ENCODE results near the gene BCAS3. TPM values are rescaled to one million over a fixed set of nuclear protein-coding genes. Genes with fewer than 3 reads are reported as not detected.

Gene BCAS3
- total RNA-seq, 1 donor from 2014 or later, result 22.6 TPM

GRCh38 chr17:60959696-60960095 is 282.0 kb downstream of the BCAS3 start:
- Mint-ChIP-seq H3K4me3 (ENCODE audit: unreplicated experiment) (no peak overlapping the region), H3K9me3 (ENCODE audit: low read depth) (peaks cover 17% of the 10 kb centered on the region), H3K27ac (ENCODE audit: unreplicated experiment) (no peak overlapping the region), H3K27me3 (ENCODE audit: low read depth) (no peaks in the 10 kb centered on the region), H3K4me1 (ENCODE audit: low read depth) (peaks cover 10% of the 10 kb centered on the region), H3K36me3 (ENCODE audit: low read depth) (peaks cover 14% of the 10 kb centered on the region)
- no peak for DNase-seq (ENCODE audit: low spot score)
- TF ChIP-seq, protein P1, sequence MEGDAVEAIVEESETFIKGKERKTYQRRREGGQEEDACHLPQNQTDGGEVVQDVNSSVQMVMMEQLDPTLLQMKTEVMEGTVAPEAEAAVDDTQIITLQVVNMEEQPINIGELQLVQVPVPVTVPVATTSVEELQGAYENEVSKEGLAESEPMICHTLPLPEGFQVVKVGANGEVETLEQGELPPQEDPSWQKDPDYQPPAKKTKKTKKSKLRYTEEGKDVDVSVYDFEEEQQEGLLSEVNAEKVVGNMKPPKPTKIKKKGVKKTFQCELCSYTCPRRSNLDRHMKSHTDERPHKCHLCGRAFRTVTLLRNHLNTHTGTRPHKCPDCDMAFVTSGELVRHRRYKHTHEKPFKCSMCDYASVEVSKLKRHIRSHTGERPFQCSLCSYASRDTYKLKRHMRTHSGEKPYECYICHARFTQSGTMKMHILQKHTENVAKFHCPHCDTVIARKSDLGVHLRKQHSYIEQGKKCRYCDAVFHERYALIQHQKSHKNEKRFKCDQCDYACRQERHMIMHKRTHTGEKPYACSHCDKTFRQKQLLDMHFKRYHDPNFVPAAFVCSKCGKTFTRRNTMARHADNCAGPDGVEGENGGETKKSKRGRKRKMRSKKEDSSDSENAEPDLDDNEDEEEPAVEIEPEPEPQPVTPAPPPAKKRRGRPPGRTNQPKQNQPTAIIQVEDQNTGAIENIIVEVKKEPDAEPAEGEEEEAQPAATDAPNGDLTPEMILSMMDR (IDR thresholded peaks at IDR 0.05), result no peak

DNA sequence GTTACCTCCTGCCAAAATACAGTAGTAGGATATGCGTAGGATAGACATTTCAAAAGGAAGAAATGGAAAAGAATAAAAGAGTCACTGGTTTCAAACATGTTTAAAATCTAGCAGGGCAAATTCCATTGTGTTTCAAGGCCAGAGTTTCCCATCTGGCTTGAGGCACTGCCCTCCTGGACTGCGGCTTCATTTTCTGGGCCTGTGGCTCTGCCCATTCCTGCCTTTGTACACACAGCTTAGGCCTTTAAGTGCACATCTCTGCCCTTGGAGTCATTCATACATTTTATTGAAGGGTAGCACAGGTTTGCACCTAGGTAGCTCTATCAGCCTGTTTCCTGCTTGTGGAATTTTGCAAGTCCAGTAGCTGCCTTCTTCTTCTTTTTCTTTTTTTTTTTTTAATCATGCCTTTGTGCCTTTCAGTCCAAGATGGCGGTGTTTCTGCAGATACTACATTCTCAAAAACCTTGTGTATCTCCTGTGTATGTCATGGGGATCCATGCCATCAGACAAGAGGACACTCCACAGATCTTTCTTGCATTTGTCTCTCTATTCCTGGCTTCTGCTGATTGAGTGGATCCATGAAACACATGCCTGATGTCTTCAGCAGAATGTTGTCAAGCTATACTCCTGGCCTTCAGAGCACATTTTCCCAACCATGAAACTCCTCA is 282.9 kb downstream of the BCAS3 start:
- peaks cover 10% of the 10 kb centered on the region for H3K4me1 Mint-ChIP-seq (ENCODE audit: low read depth)
- H3K27me3 Mint-ChIP-seq (ENCODE audit: low read depth), result no peaks in the 10 kb centered on the region
- DNase-seq (ENCODE audit: low spot score), result no peak
- TF ChIP-seq, protein P1 (IDR thresholded peaks at IDR 0.05), result no peak
- no peak overlapping the region for H3K4me3 Mint-ChIP-seq (ENCODE audit: unreplicated experiment)
- H3K36me3 Mint-ChIP-seq (ENCODE audit: low read depth), result peaks cover 14% of the 10 kb centered on the region
- no peak overlapping the region for H3K27ac Mint-ChIP-seq (ENCODE audit: unreplicated experiment)
- H3K9me3 Mint-ChIP-seq (ENCODE audit: low read depth), result peaks cover 21% of the 10 kb centered on the region

DNA sequence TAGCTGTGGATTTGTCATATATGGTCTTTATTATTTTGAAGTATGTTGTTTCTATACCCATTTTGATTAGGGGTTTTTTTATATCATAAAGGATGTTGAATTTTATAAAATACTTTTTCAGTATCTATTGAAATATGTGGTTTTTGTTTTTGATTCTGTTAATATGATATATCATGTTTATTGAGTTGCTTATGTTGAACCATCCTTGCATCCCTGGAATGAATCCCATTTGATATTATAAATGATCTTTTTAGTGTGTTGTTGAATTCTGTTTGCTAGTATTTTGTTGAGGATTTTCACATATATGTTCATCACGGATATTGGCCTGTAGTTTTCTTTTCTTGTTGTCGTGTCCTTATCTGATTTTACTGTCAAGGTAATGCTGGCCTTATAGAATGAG is 286.5 kb downstream of the BCAS3 start:
- peaks cover 23% of the 10 kb centered on the region for H3K36me3 Mint-ChIP-seq (ENCODE audit: low read depth)
- DNase-seq (ENCODE audit: low spot score), result no peak
- H3K27ac Mint-ChIP-seq (ENCODE audit: unreplicated experiment), result no peak overlapping the region
- no peak overlapping the region for H3K4me3 Mint-ChIP-seq (ENCODE audit: unreplicated experiment)
- H3K4me1 Mint-ChIP-seq (ENCODE audit: low read depth), result peaks cover 4% of the 10 kb centered on the region
- peaks cover 39% of the 10 kb centered on the region for H3K9me3 Mint-ChIP-seq (ENCODE audit: low read depth)
- TF ChIP-seq, protein P1 (IDR thresholded peaks at IDR 0.05), result no peak
- no peaks in the 10 kb centered on the region for H3K27me3 Mint-ChIP-seq (ENCODE audit: low read depth)

DNA sequence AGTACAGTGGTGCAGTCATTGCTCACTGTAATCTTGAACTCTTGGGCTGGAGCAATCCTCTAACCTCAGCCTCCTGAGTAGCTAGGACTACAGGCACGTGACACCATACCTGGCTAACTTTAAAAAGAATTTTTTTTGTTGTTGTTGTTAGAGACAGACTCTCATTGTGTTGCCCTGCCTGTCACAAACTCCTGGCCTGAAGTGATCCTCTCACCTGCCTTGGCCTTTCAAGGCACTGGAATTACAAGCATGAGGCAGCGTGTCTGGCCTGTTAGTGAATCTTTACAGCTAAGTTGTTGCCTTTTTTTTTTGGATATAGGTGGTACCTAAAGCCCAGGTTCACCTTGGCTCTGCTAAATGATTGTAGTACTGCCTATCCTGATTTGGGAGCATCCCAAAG is 290.6 kb downstream of the BCAS3 start:
- DNase-seq (ENCODE audit: low spot score), result no peak
- Mint-ChIP-seq H3K27ac (ENCODE audit: unreplicated experiment) (no peak overlapping the region), H3K4me3 (ENCODE audit: unreplicated experiment) (no peak overlapping the region), H3K4me1 (ENCODE audit: low read depth) (no peaks in the 10 kb centered on the region), H3K36me3 (ENCODE audit: low read depth) (peaks cover 19% of the 10 kb centered on the region), H3K27me3 (ENCODE audit: low read depth) (no peaks in the 10 kb centered on the region), H3K9me3 (ENCODE audit: low read depth) (peaks cover 40% of the 10 kb centered on the region)
- TF ChIP-seq, protein P1 (IDR thresholded peaks at IDR 0.05), result no peak

DNA sequence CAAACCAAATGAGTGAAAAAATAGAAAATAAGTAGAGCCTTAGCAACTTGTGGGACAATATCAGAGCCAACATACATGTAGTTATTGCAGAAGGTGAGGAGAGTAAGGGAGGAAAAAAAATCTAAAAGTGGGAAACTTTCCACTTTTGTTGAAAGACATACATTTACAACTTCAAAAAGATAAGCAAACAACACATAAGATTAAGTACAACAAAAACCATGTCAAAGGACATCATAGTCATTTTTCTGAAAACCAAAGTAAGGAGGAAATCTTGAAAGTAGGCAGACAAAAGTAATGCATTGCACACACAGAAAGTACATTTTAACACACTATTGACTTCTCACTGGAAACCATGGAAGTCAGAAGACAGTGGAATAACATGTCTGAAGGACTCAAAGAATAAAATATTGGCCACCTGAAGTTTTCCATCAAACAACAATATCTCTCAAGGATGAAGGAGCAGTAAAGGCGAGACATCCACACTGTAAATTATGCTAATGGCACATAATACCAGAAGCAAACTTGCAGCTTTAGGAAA is 291.9 kb downstream of the BCAS3 start:
- no peak for DNase-seq (ENCODE audit: low spot score)
- H3K4me3 Mint-ChIP-seq (ENCODE audit: unreplicated experiment), result no peak overlapping the region
- no peaks in the 10 kb centered on the region for H3K27me3 Mint-ChIP-seq (ENCODE audit: low read depth)
- peaks cover 15% of the 10 kb centered on the region for H3K36me3 Mint-ChIP-seq (ENCODE audit: low read depth)
- TF ChIP-seq, protein P1 (IDR thresholded peaks at IDR 0.05), result no peak
- H3K9me3 Mint-ChIP-seq (ENCODE audit: low read depth), result peaks cover 32% of the 10 kb centered on the region
- peaks cover 3% of the 10 kb centered on the region for H3K4me1 Mint-ChIP-seq (ENCODE audit: low read depth)
- no peak overlapping the region for H3K27ac Mint-ChIP-seq (ENCODE audit: unreplicated experiment)
